HepG2 (cell line): ENCODE data around the gene CAVIN1. TPM values are rescaled to one million over a fixed set of nuclear protein-coding genes. Genes with fewer than 3 reads are reported as not detected.

Experiments used
- CBFB ChIP-seq: sonication (generic); formaldehyde crosslinking; IDR thresholded peaks from 2 replicates; pipeline ENCODE4 v1.4.0; 2020; ENCODE audit warnings: missing genetic modification reagents
- CC2D1A ChIP-seq: sonication (generic); formaldehyde crosslinking; IDR thresholded peaks from 2 replicates; pipeline ENCODE4 v1.8.1; 2023; ENCODE audit warnings: mild to moderate bottlenecking, missing genetic modification reagents
- MED8 ChIP-seq: sonication (generic); formaldehyde crosslinking; IDR thresholded peaks from 2 replicates; pipeline ENCODE4 v1.8.1; 2023; ENCODE audit warnings: mild to moderate bottlenecking, missing genetic modification reagents; ENCODE audit not compliant: insufficient replicate concordance
- MLLT10 ChIP-seq: sonication (generic); formaldehyde crosslinking; IDR thresholded peaks from 2 replicates; pipeline ENCODE4 v1.4.0; 2020; ENCODE audit warnings: missing genetic modification reagents
- MTA1 ChIP-seq: sonication (generic); formaldehyde crosslinking; IDR thresholded peaks from 2 replicates; pipeline ENCODE4 v1.4.0; 2020; ENCODE audit warnings: missing genetic modification reagents, mild to moderate bottlenecking, borderline replicate concordance
- NFRKB ChIP-seq: fragments of 450-650 bp; IDR thresholded peaks from 2 replicates; pipeline ENCODE4 v1.6.1; 2017
- NFYB ChIP-seq: sonication (generic); formaldehyde crosslinking; IDR thresholded peaks from 2 replicates; pipeline ENCODE4 v1.4.0; 2020; ENCODE audit warnings: missing genetic modification reagents
- NFYC ChIP-seq: IDR thresholded peaks from 2 replicates; pipeline ENCODE4 v1.6.1; 2016; ENCODE audit warnings: missing genetic modification reagents, missing compliant biosample characterization
- STAT5B ChIP-seq: sonication (generic); formaldehyde crosslinking; IDR thresholded peaks from 2 replicates; pipeline ENCODE4 v1.4.0; 2020; ENCODE audit warnings: missing genetic modification reagents
- ZBTB1 ChIP-seq: sonication (generic); formaldehyde crosslinking; IDR thresholded peaks from 2 replicates; pipeline ENCODE4 v1.4.0; 2020; ENCODE audit warnings: missing genetic modification reagents, borderline replicate concordance
- ZFP36L1 ChIP-seq: sonication (generic); formaldehyde crosslinking; IDR thresholded peaks from 2 replicates; pipeline ENCODE4 v1.8.0; 2022; ENCODE audit warnings: mild to moderate bottlenecking, missing genetic modification reagents, moderate library complexity
- ZNF558 ChIP-seq: sonication (generic); formaldehyde crosslinking; IDR thresholded peaks from 2 replicates; pipeline ENCODE4 v1.9.0; 2022; ENCODE audit warnings: mild to moderate bottlenecking, missing genetic modification reagents, borderline replicate concordance
- ZNF589 ChIP-seq: sonication (generic); formaldehyde crosslinking; conservative IDR thresholded peaks from 2 replicates; pipeline ENCODE4 v1.8.0; 2022; ENCODE audit warnings: mild to moderate bottlenecking, moderate library complexity, missing genetic modification reagents
- ZNF607 ChIP-seq: sonication (generic); formaldehyde crosslinking; IDR thresholded peaks from 2 replicates; pipeline ENCODE4 v1.5.1; 2020; ENCODE audit warnings: missing genetic modification reagents, mild to moderate bottlenecking, borderline replicate concordance
- ZNF720 ChIP-seq: sonication (generic); formaldehyde crosslinking; IDR thresholded peaks from 2 replicates; pipeline ENCODE4 v1.4.0; 2020; ENCODE audit warnings: missing genetic modification reagents
- ZNF790 ChIP-seq: sonication (generic); formaldehyde crosslinking; IDR thresholded peaks from 2 replicates; pipeline ENCODE4 v1.8.0; 2022; ENCODE audit warnings: missing genetic modification reagents, mild to moderate bottlenecking, borderline replicate concordance
- polyA plus RNA-seq, 8 experiments: library from polyadenylated mRNA; depleted of rRNA in 3 of 8; stranded (reverse) in 7 of 8; unstranded in 1 of 8; fragments of >200 nt; fragmentation: Illumina TruSeq in 4 of 8; extraction: Trizol in 4 of 8; gene quantifications; 2 replicates each; pipeline versions ENCODE4 v1.2.1 to v1.2.3, GENCODE V29; 2011 to 2016; ENCODE audit warnings: low read depth in 4 of 8, missing spikeins in 1 of 8, mixed read lengths in 1 of 8; ENCODE audit not compliant: insufficient read depth in 1 of 8
- total RNA-seq, 5 experiments: library from RNA; depleted of rRNA; stranded (reverse); fragments of >200 nt; fragmentation: Illumina TruSeq; extraction: Trizol; gene quantifications; 2 replicates each; pipeline ENCODE4 v1.2.3, GENCODE V29; 2016; ENCODE audit warnings: low read depth in 1 of 5
- TF ChIP-seq, protein P1 (sequence below): IDR thresholded peaks from 2 replicates; pipeline ENCODE4 v1.6.1; 2016; ENCODE audit warnings: low read depth, missing genetic modification reagents, missing compliant biosample characterization
- TF ChIP-seq, protein P2 (sequence below): sonication (generic); formaldehyde crosslinking; IDR thresholded peaks from 2 replicates; pipeline ENCODE4 v1.5.0; 2020; ENCODE audit warnings: mild to moderate bottlenecking, missing genetic modification reagents
- TF ChIP-seq, protein P3 (sequence below): sonication (generic); formaldehyde crosslinking; IDR thresholded peaks from 2 replicates; pipeline ENCODE4 v1.5.1; 2020; ENCODE audit warnings: mild to moderate bottlenecking, moderate library complexity, missing genetic modification reagents

Gene CAVIN1
- total and polyA plus RNA-seq, 2 of the 13 experiments (the other 11 are each of a cell fraction or from before 2014, with no cell fraction given) = 15.9 to 25.5 TPM

DNA sequence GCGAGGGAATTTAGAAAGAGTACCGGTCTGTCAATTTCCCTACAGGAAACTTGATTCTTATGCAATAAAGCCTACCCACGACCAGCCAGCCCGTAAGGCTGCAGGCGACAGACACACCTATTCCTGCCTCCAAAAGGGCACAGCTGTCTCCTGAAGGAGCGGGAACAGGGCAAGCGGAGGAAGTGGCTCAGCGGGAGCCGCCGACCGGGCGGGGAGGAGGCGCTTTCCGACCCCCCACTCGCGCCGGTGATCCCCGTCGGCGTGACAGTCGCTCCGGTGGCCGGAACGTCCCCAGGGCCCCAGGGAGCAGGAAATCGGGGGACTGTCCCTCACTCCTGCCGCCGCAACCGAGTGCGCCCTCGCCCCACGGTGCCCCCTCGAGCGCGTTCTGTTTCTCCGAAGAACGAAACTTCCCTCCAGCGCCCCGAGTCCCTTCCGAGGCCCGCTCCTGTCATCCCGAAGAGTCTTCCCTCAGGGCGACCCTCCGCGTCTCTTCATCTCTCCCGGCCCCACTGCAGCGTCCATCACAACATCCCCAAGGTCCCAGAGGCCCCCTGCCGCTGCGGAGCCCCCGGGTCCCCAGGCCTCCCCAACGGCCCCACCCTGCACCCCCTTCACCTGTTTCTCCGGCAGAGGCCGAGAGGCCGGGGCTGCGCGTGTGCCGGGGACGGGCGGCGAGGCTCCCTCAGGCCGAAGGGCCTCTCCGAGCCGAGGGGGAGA is 35.2 kb downstream of the CAVIN1 start (continued):
- TF ChIP-seq, protein P1, sequence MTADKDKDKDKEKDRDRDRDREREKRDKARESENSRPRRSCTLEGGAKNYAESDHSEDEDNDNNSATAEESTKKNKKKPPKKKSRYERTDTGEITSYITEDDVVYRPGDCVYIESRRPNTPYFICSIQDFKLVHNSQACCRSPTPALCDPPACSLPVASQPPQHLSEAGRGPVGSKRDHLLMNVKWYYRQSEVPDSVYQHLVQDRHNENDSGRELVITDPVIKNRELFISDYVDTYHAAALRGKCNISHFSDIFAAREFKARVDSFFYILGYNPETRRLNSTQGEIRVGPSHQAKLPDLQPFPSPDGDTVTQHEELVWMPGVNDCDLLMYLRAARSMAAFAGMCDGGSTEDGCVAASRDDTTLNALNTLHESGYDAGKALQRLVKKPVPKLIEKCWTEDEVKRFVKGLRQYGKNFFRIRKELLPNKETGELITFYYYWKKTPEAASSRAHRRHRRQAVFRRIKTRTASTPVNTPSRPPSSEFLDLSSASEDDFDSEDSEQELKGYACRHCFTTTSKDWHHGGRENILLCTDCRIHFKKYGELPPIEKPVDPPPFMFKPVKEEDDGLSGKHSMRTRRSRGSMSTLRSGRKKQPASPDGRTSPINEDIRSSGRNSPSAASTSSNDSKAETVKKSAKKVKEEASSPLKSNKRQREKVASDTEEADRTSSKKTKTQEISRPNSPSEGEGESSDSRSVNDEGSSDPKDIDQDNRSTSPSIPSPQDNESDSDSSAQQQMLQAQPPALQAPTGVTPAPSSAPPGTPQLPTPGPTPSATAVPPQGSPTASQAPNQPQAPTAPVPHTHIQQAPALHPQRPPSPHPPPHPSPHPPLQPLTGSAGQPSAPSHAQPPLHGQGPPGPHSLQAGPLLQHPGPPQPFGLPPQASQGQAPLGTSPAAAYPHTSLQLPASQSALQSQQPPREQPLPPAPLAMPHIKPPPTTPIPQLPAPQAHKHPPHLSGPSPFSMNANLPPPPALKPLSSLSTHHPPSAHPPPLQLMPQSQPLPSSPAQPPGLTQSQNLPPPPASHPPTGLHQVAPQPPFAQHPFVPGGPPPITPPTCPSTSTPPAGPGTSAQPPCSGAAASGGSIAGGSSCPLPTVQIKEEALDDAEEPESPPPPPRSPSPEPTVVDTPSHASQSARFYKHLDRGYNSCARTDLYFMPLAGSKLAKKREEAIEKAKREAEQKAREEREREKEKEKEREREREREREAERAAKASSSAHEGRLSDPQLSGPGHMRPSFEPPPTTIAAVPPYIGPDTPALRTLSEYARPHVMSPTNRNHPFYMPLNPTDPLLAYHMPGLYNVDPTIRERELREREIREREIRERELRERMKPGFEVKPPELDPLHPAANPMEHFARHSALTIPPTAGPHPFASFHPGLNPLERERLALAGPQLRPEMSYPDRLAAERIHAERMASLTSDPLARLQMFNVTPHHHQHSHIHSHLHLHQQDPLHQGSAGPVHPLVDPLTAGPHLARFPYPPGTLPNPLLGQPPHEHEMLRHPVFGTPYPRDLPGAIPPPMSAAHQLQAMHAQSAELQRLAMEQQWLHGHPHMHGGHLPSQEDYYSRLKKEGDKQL (CRISPR knock-in tag) = no peak
- no peak for TF ChIP-seq STAT5B (CRISPR knock-in tag)
- no peak for TF ChIP-seq ZBTB1 (CRISPR knock-in tag)
- no peak for TF ChIP-seq CC2D1A (CRISPR knock-in tag)
- TF ChIP-seq MED8 = no peak
- no peak for TF ChIP-seq MTA1 (CRISPR knock-in tag)
- no peak for TF ChIP-seq NFYB (CRISPR knock-in tag)
- TF ChIP-seq NFRKB = no peak
- TF ChIP-seq, protein P2, sequence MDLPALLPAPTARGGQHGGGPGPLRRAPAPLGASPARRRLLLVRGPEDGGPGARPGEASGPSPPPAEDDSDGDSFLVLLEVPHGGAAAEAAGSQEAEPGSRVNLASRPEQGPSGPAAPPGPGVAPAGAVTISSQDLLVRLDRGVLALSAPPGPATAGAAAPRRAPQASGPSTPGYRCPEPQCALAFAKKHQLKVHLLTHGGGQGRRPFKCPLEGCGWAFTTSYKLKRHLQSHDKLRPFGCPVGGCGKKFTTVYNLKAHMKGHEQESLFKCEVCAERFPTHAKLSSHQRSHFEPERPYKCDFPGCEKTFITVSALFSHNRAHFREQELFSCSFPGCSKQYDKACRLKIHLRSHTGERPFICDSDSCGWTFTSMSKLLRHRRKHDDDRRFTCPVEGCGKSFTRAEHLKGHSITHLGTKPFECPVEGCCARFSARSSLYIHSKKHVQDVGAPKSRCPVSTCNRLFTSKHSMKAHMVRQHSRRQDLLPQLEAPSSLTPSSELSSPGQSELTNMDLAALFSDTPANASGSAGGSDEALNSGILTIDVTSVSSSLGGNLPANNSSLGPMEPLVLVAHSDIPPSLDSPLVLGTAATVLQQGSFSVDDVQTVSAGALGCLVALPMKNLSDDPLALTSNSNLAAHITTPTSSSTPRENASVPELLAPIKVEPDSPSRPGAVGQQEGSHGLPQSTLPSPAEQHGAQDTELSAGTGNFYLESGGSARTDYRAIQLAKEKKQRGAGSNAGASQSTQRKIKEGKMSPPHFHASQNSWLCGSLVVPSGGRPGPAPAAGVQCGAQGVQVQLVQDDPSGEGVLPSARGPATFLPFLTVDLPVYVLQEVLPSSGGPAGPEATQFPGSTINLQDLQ (CRISPR knock-in tag) = no peak
- no peak for TF ChIP-seq NFYC (CRISPR knock-in tag)
- no peak for TF ChIP-seq CBFB (CRISPR knock-in tag)
- no peak for TF ChIP-seq ZNF607 (CRISPR knock-in tag)
- TF ChIP-seq ZNF589 (CRISPR knock-in tag) = no peak; the same call in none of the 2 replicates
- no peak for TF ChIP-seq ZNF720 (CRISPR knock-in tag)
- TF ChIP-seq ZFP36L1 (CRISPR knock-in tag) = no peak; the same call in 1 of the 2 replicates
- peak; percentile 85; the same call in 1 of the 2 replicates for TF ChIP-seq ZNF558 (CRISPR knock-in tag)
- TF ChIP-seq MLLT10 (CRISPR knock-in tag) = no peak
- TF ChIP-seq ZNF790 (CRISPR knock-in tag) = 0 out of 2 replicates have a peak, but pooled peaks have one; percentile 29
- TF ChIP-seq, protein P3, sequence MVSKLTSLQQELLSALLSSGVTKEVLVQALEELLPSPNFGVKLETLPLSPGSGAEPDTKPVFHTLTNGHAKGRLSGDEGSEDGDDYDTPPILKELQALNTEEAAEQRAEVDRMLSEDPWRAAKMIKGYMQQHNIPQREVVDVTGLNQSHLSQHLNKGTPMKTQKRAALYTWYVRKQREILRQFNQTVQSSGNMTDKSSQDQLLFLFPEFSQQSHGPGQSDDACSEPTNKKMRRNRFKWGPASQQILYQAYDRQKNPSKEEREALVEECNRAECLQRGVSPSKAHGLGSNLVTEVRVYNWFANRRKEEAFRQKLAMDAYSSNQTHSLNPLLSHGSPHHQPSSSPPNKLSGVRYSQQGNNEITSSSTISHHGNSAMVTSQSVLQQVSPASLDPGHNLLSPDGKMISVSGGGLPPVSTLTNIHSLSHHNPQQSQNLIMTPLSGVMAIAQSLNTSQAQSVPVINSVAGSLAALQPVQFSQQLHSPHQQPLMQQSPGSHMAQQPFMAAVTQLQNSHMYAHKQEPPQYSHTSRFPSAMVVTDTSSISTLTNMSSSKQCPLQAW = 0 out of 2 replicates have a peak, but pooled peaks have one; percentile 8
